ENCODE results near the gene HMX1.

DNA sequence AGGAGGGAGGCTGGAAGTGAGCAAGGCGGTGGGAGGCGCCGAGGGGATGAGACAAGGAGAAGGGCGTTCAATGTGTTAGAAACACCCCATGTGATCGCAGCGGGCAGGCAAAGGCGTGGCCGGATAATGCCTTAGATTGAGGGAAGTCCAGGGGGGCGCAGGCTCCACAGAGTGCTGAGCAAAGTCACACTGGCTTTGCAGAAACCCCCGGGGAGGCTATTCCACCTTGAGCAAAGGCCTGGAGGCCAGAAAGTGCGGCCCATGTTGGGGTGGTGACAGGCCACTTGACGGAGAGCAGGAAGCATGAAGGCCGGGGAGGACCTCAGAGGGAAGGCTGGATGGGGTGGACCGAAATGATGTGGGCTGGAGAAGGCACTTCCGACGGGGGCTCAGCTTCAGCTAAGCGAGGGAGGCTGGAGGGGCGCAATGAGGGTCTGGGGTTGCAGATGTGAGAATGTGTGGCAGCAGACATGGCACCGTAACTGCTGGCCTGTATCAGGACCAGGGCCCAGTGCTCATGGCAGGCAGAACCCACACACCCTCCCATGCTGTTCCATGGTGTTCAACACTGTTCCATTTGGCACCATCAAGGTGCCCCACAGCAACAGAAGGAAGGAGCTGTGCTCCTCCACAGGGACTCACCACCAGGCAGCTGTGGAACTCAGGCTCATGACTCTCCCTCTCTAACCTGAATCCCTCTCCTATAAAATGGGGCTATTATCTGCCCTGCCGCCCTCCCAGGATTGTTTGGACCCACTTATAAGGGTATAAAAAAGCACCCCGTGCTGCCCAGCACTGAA lies 50.3 kb downstream of the HMX1 start:
- TF ChIP-seq EZH2 (IDR thresholded peaks at IDR 0.05) (no peak), POLR2AphosphoS5 (IDR thresholded peaks at IDR 0.05; ENCODE audit: borderline replicate concordance, low read depth, low read length) (no peak), FOXP2 (optimal IDR thresholded peaks at IDR 0.05; ENCODE audit: control extremely low read depth, extremely low read length, insufficient read depth) (no peak)
